Measurements from ENCODE around the gene ITM2B.

- TF ChIP-seq, protein P1, sequence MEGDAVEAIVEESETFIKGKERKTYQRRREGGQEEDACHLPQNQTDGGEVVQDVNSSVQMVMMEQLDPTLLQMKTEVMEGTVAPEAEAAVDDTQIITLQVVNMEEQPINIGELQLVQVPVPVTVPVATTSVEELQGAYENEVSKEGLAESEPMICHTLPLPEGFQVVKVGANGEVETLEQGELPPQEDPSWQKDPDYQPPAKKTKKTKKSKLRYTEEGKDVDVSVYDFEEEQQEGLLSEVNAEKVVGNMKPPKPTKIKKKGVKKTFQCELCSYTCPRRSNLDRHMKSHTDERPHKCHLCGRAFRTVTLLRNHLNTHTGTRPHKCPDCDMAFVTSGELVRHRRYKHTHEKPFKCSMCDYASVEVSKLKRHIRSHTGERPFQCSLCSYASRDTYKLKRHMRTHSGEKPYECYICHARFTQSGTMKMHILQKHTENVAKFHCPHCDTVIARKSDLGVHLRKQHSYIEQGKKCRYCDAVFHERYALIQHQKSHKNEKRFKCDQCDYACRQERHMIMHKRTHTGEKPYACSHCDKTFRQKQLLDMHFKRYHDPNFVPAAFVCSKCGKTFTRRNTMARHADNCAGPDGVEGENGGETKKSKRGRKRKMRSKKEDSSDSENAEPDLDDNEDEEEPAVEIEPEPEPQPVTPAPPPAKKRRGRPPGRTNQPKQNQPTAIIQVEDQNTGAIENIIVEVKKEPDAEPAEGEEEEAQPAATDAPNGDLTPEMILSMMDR (IDR thresholded peaks at IDR 0.05; ENCODE audit: insufficient read depth, low read depth, low read length), result no peak
- TF ChIP-seq EZH2 (IDR thresholded peaks at IDR 0.05; ENCODE audit: insufficient read depth, low read length), result no peak
Observed at GRCh38 chr13:48244159-48244558, 11.2 kb downstream of the ITM2B start.

All from astrocyte (in vitro differentiated cells and primary cell).